Stimulated activated CD8-positive, alpha-beta memory T cell treated with anti-CD3 and anti-CD28 coated beads, Interleukin-4, amount 100 ng/mL, for 48 hours (primary cell): ENCODE measurements around the gene ALG5.

Source experiments
- DNase-seq: peaks from one replicate; pipeline ENCODE4 v3.0.0-alpha.2; 2020

The ALG5 gene

GRCh38 chr13:36913463-36913862 lies 85.7 kb downstream of the ALG5 start:
- DNase-seq: no peak

- DNase-seq: no peak
Measured at GRCh38 chr13:36912973-36913372, 86.2 kb downstream of the ALG5 start.

- no peak for DNase-seq
Measured at GRCh38 chr13:36912369-36912768, 86.8 kb downstream of the ALG5 start.

GRCh38 chr13:36910545-36910944 lies 88.6 kb downstream of the ALG5 start:
- DNase-seq: no peak

GRCh38 chr13:36907821-36908220 lies 91.3 kb downstream of the ALG5 start:
- DNase-seq: no peak

GRCh38 chr13:36907266-36907665 lies 91.9 kb downstream of the ALG5 start:
- no peak for DNase-seq

- DNase-seq: no peak
Measured at GRCh38 chr13:36905944-36906343, 93.2 kb downstream of the ALG5 start.

- no peak for DNase-seq
Measured at GRCh38 chr13:36903925-36904595, 95.1 kb downstream of the ALG5 start.
